Measurements from ENCODE around the gene EML5. TPM values are rescaled to one million over a fixed set of nuclear protein-coding genes. Genes with fewer than 3 reads are reported as not detected.

Gene EML5
- total and polyA plus RNA-seq, 2 experiments from 2014 or later: 0.18 to 1.6 TPM

DNA sequence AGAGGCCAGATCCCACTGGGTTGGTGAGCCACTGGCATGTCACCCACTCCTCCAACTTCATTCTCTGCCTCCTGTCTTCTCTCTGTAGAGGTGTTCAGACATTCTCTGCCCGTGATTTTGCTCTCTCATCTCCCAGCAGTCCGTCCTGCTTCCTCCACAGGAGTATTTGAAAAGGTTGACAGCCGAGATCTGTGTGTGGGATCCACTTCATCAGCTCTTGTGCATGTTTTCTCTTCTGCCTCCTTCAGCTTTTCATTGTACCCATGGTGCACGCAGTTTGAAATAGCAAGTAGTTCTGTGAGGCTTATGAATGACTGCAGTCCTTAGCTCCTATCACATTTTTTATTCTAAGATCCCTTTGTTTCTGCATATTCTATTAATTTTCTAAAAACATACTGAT, 195.2 kb downstream of the EML5 start (continued):
- TF ChIP-seq, protein P1, sequence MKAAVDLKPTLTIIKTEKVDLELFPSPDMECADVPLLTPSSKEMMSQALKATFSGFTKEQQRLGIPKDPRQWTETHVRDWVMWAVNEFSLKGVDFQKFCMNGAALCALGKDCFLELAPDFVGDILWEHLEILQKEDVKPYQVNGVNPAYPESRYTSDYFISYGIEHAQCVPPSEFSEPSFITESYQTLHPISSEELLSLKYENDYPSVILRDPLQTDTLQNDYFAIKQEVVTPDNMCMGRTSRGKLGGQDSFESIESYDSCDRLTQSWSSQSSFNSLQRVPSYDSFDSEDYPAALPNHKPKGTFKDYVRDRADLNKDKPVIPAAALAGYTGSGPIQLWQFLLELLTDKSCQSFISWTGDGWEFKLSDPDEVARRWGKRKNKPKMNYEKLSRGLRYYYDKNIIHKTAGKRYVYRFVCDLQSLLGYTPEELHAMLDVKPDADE (IDR thresholded peaks at IDR 0.05): no peak
- TF ChIP-seq STAT1 (IDR thresholded peaks at IDR 0.05; ENCODE audit: unreplicated experiment) (no peak), JUNB (IDR thresholded peaks at IDR 0.05; ENCODE audit: unreplicated experiment) (no peak)
- TF ChIP-seq, protein P2, sequence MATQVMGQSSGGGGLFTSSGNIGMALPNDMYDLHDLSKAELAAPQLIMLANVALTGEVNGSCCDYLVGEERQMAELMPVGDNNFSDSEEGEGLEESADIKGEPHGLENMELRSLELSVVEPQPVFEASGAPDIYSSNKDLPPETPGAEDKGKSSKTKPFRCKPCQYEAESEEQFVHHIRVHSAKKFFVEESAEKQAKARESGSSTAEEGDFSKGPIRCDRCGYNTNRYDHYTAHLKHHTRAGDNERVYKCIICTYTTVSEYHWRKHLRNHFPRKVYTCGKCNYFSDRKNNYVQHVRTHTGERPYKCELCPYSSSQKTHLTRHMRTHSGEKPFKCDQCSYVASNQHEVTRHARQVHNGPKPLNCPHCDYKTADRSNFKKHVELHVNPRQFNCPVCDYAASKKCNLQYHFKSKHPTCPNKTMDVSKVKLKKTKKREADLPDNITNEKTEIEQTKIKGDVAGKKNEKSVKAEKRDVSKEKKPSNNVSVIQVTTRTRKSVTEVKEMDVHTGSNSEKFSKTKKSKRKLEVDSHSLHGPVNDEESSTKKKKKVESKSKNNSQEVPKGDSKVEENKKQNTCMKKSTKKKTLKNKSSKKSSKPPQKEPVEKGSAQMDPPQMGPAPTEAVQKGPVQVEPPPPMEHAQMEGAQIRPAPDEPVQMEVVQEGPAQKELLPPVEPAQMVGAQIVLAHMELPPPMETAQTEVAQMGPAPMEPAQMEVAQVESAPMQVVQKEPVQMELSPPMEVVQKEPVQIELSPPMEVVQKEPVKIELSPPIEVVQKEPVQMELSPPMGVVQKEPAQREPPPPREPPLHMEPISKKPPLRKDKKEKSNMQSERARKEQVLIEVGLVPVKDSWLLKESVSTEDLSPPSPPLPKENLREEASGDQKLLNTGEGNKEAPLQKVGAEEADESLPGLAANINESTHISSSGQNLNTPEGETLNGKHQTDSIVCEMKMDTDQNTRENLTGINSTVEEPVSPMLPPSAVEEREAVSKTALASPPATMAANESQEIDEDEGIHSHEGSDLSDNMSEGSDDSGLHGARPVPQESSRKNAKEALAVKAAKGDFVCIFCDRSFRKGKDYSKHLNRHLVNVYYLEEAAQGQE (IDR thresholded peaks at IDR 0.05; ENCODE audit: unreplicated experiment): no peak

- no peak overlapping the region for H3K27ac ChIP-seq (ENCODE audit: low read depth)
- no peaks in the 10 kb centered on the region for H3F3A ChIP-seq (replicated peaks; ENCODE audit: low read depth)
- Mint-ChIP-seq H3K4me1 (peaks cover 6% of the 10 kb centered on the region; the same call in 2 of the 3 replicates), H3K4me3 (no peak overlapping the region), H3K27me3 (ENCODE audit: insufficient read depth, low read depth, poor library complexity) (peaks cover 2% of the 10 kb centered on the region), H3K27ac (peak overlapping the region; percentile 54; the same call in 1 of the 2 replicates), H3K9me3 (no peaks in the 10 kb centered on the region), H3K36me3 (ENCODE audit: low read depth) (peaks cover 55% of the 10 kb centered on the region)
- H3K27me3 ChIP-seq (ENCODE audit: insufficient read depth): no peaks in the 10 kb centered on the region
- no peak overlapping the region for H3K4me3 ChIP-seq
- no peak overlapping the region for H3K4me2 ChIP-seq
- H4K20me1 ChIP-seq (replicated peaks; ENCODE audit: insufficient read depth): no peaks in the 10 kb centered on the region
- no peaks in the 10 kb centered on the region for H3K9me2 ChIP-seq (ENCODE audit: insufficient read depth)
- DNase-seq (ENCODE audit: low spot score): no peak
- no peak overlapping the region for H2AFZ ChIP-seq
- no peak for ATAC-seq
- peaks cover 24% of the 10 kb centered on the region for H3K36me3 ChIP-seq (ENCODE audit: insufficient read depth)
- H3K4me1 ChIP-seq (ENCODE audit: insufficient read depth): no peaks in the 10 kb centered on the region
- 0 out of 2 replicates have a peak, but pooled peaks cover 5% of the 10 kb centered on the region for H3K79me2 ChIP-seq (replicated peaks; ENCODE audit: insufficient read depth)
- TF ChIP-seq, protein P3, sequence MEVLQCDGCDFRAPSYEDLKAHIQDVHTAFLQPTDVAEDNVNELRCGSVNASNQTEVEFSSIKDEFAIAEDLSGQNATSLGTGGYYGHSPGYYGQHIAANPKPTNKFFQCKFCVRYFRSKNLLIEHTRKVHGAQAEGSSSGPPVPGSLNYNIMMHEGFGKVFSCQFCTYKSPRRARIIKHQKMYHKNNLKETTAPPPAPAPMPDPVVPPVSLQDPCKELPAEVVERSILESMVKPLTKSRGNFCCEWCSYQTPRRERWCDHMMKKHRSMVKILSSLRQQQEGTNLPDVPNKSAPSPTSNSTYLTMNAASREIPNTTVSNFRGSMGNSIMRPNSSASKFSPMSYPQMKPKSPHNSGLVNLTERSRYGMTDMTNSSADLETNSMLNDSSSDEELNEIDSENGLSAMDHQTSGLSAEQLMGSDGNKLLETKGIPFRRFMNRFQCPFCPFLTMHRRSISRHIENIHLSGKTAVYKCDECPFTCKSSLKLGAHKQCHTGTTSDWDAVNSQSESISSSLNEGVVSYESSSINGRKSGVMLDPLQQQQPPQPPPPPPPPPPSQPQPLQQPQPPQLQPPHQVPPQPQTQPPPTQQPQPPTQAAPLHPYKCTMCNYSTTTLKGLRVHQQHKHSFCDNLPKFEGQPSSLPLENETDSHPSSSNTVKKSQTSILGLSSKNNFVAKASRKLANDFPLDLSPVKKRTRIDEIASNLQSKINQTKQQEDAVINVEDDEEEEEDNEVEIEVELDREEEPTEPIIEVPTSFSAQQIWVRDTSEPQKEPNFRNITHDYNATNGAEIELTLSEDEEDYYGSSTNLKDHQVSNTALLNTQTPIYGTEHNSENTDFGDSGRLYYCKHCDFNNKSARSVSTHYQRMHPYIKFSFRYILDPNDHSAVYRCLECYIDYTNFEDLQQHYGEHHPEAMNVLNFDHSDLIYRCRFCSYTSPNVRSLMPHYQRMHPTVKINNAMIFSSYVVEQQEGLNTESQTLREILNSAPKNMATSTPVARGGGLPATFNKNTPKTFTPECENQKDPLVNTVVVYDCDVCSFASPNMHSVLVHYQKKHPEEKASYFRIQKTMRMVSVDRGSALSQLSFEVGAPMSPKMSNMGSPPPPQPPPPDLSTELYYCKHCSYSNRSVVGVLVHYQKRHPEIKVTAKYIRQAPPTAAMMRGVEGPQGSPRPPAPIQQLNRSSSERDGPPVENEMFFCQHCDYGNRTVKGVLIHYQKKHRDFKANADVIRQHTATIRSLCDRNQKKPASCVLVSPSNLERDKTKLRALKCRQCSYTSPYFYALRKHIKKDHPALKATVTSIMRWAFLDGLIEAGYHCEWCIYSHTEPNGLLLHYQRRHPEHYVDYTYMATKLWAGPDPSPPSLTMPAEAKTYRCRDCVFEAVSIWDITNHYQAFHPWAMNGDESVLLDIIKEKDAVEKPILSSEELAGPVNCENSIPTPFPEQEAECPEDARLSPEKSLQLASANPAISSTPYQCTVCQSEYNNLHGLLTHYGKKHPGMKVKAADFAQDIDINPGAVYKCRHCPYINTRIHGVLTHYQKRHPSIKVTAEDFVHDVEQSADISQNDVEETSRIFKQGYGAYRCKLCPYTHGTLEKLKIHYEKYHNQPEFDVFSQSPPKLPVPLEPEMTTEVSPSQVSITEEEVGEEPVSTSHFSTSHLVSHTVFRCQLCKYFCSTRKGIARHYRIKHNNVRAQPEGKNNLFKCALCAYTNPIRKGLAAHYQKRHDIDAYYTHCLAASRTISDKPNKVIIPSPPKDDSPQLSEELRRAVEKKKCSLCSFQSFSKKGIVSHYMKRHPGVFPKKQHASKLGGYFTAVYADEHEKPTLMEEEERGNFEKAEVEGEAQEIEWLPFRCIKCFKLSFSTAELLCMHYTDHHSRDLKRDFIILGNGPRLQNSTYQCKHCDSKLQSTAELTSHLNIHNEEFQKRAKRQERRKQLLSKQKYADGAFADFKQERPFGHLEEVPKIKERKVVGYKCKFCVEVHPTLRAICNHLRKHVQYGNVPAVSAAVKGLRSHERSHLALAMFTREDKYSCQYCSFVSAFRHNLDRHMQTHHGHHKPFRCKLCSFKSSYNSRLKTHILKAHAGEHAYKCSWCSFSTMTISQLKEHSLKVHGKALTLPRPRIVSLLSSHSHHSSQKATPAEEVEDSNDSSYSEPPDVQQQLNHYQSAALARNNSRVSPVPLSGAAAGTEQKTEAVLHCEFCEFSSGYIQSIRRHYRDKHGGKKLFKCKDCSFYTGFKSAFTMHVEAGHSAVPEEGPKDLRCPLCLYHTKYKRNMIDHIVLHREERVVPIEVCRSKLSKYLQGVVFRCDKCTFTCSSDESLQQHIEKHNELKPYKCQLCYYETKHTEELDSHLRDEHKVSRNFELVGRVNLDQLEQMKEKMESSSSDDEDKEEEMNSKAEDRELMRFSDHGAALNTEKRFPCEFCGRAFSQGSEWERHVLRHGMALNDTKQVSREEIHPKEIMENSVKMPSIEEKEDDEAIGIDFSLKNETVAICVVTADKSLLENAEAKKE (CRISPR knock-in tag; IDR thresholded peaks at IDR 0.05): no peak
- no peak for TF ChIP-seq EZH2 (IDR thresholded peaks at IDR 0.05; ENCODE audit: low read depth, unreplicated experiment)
- TF ChIP-seq ZNF331 (CRISPR knock-in tag; IDR thresholded peaks at IDR 0.05; ENCODE audit: low read depth): no peak
- no peak for TF ChIP-seq STAT1 (IDR thresholded peaks at IDR 0.05; ENCODE audit: unreplicated experiment)
- TF ChIP-seq, protein P1 (IDR thresholded peaks at IDR 0.05): no peak
- no peak for TF ChIP-seq POLR2AphosphoS5 (IDR thresholded peaks at IDR 0.05; ENCODE audit: low read depth)
- TF ChIP-seq JUNB (IDR thresholded peaks at IDR 0.05; ENCODE audit: unreplicated experiment): no peak
- TF ChIP-seq, protein P2 (IDR thresholded peaks at IDR 0.05; ENCODE audit: unreplicated experiment): no peak
Observed at GRCh38 chr14:88597038-88597437, 195.7 kb downstream of the EML5 start.

Data from GM23338 (cell line).